Fibroblast of lung (primary cell): Measurements from ENCODE around the gene REG1A.

ENCODE experiments used
- EZH2 ChIP-seq: IDR thresholded peaks from 2 replicates; pipeline ENCODE4 v1.5.1; 2012; ENCODE audit warnings: low read length, control low read depth, mild to moderate bottlenecking; ENCODE audit errors: missing control alignments
- TF ChIP-seq, protein P1 (sequence below), 2 donors: IDR thresholded peaks in 1 of 2; conservative IDR thresholded peaks in 1 of 2; 1 replicate in 1 of 2; 2 replicates in 1 of 2; pipeline ENCODE4 v1.5.1; 2011 to 2012; ENCODE audit warnings: low read length in 2 of 2, control low read depth in 1 of 2, inconsistent platforms in 1 of 2, low read depth in 1 of 2, mild to moderate bottlenecking in 1 of 2

GRCh38 chr2:79114797-79115494 lies 5.3 kb upstream of the REG1A start:
- TF ChIP-seq, protein P1, sequence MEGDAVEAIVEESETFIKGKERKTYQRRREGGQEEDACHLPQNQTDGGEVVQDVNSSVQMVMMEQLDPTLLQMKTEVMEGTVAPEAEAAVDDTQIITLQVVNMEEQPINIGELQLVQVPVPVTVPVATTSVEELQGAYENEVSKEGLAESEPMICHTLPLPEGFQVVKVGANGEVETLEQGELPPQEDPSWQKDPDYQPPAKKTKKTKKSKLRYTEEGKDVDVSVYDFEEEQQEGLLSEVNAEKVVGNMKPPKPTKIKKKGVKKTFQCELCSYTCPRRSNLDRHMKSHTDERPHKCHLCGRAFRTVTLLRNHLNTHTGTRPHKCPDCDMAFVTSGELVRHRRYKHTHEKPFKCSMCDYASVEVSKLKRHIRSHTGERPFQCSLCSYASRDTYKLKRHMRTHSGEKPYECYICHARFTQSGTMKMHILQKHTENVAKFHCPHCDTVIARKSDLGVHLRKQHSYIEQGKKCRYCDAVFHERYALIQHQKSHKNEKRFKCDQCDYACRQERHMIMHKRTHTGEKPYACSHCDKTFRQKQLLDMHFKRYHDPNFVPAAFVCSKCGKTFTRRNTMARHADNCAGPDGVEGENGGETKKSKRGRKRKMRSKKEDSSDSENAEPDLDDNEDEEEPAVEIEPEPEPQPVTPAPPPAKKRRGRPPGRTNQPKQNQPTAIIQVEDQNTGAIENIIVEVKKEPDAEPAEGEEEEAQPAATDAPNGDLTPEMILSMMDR (conservative IDR thresholded peaks at IDR 0.05 in 1 of 2, IDR thresholded peaks at IDR 0.05 in 1 of 2; ENCODE audit: low read depth in 1 of 2, low read length in 2 of 2) = no peak
- no peak for TF ChIP-seq EZH2
